ENCODE measurements around the gene GNB1.
A peak's percentile ranks its signal among the peaks of the same experiment; 100 is the strongest.
"Not testable (repeated sequence)": the region's sequence is repeated elsewhere in the genome, so short reads cannot be mapped to it uniquely, and the experiment has no call there.

The GNB1 gene

DNA sequence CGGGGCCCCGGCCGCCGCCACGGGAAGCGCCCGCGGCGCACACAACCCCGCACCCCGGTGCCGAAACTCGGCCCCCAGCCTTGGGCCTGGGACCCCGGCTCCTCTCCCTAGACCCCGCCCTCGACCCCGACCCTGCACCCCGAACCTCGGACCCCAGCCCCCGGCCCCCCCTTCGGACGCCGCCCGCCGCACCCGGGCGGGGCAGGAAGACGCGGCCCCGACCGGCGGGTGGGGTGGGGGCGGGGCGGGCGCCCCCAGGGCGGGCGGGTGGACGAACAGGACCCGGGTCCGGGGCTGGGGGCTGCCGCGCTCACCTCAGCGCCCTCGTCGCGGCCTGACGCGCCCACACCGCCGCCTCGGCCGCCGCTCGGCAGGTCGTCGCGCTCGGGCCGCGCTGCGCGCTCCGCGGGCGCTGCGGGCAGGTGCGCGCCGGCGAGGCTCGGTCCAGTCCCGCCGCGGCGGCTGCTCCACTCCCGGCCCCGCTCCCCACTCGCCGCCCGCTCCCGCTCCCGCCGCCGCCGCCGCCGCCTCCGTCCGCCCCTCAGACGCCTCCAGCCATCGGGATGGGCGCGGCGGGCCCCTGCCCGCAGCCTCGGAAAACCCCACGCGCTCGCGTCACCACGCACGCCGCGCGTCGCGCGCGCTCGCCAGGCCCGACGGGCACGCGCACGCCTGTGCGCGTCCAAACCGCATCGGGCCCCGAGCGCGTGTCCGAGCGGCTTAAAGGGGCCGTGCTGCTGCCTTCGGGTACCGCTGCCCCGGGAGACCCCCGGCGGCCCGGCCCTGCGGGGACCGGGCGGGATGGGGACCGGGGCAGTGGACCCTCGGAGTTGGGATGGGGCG lies at the start of gene GNB1:
Gene GNB1 (minus strand): TSS at position 582 of the 843 bp plus-strand sequence. CDS start 65,634 bp downstream, outside the sequence.
- DNase-seq = peak; percentile 94

DNA sequence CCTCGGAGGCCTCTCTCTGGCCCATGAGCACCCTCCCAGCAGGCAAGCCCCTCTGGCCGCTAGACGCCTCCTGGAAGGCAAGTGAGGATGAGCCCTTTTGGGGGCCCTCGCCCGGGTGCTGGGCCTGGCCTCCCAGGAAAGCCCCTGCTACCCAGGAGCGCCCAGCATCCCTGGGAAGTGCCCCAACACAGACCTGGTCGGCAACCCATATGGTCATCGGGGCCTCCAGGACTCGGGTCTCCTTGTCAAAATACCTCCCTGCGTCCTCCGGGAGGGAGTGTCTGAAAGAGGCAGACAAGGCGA lies 49.2 kb upstream of the GNB1 start:
- DNase-seq = no peak

DNA sequence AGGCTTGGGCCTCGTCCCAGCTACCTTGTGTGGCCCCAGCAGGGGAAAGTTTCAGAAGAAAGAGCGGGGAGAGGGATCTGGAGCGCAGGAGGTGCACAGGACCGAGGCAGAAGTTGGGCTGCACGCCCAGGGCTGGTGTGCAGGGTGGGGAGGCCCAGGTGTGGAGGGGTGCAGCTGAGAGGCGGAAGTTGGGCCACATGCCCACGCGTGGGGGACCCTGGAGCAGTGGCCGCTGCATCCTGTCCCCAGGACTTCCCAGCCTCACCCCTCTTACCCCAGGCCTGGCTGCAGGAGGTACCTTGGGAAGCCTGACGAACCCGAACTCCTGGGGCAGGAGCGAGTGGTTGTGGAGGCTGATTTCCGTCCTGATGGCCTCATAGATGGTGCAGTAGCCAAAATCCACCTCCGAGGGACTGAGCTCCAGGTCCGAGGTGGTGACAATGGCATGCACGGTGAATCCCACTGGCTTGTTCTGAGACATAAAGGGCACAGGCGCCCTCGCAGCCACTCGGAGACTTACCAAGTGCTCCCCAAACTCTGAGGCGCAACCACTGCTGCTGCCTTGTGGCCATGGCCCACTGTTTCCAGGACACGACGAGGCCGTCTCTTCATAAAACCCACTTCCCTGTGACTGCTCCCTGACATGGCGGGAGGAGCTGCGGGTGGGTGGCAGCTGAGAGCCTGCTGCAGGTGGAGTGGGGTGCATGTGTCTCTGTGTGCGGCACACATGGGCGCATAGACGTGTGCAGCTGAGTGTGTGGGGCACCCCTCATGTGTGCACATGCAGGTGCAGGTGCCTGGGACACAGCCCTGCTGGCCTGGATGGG lies 48.6 kb upstream of the GNB1 start:
- DNase-seq = no peak

DNA sequence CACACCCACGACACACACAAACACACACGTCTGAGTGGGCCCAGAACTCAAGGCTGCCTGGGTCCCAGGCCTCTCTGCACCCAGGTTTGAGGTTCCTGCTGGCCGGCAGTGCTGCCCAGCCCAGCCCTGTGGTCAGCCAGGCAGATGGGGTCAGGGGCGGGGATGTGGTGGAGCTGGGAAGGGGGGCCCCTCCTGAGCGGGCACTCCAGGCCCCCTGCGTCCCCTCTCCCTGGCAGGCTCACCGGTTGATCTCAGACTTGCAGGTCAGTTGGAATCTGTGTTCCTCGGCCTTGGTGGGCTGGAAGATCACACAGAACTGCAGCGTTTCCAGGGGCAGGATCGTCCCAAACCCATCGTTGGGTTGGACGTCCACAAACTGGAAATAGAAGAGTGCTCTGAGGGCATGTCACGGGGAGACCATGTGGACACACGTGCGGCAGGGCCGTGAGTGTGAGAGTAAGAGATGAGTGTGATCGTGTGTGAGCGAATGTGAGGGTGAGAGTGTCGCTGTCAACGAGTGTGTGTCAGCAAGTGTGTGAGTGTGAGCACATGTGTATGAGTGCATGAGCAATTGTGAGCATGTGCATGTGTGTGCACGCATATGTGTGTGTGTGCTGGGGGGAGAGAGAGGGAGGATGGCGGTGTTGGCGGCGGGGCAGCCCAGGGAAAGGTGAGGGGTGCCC lies 47.9 kb upstream of the GNB1 start:
- no peak for DNase-seq

DNA sequence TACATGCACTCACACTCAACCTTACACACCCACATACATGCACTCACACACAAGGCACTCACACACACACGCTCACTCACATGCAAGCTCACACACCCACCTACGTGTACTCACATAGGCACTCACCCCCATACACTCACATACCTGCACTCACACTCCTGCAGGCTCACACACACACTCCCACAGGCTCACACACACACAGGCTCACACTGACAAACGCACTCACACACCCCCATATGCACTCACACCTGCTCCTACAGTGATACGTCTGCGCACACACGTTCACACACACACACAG lies 47.3 kb upstream of the GNB1 start:
- no peak for DNase-seq

DNA sequence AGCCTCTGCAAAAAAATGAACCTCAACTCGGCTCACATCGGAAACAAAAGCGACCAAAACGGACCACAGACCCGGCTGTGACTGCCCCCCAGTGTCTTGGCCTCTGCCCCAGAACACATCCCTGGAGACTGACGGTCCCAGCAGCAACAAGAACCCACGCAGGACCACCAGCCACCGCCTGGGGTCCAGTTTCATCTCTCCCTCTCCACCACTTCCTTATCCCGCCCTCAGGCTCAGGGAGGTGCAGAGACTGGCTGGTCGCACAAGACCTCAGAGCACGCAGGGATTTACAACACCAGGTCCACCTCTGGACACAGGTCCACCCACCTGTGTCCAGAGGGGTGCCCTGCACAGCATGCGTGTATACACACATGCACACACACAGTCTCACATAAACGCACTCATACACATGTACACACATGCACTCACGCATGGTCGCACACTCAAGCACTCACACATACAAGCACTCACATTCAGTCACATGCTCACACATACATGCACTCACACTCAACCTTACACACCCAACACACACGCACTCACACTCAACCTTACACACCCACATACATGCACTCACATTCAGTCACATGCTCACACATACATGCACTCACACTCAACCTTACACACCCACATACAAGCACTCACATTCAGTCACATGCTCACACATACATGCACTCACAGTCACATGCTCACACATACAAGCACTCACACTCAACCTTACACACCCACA lies 46.8 kb upstream of the GNB1 start:
- DNase-seq = no peak

DNA sequence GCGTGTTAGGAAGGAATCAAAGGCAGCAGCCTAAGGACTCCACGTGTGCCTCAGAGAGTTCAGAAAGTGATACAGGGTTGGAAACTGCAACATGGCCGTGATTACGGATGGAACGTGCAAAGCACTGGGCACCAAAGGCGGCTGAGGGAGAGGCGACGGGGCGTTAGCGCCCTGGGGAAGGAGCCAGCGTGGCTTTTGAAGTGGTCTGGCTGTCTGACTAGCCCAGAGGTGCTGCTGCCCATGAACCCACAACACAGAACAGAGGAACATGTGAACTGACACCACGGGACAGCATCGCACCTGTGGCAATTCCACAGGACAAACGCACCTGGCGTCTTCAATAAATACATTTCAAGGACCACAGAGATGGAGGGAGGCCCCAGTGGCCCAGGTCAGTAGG lies 46.2 kb upstream of the GNB1 start:
- no peak for DNase-seq

DNA sequence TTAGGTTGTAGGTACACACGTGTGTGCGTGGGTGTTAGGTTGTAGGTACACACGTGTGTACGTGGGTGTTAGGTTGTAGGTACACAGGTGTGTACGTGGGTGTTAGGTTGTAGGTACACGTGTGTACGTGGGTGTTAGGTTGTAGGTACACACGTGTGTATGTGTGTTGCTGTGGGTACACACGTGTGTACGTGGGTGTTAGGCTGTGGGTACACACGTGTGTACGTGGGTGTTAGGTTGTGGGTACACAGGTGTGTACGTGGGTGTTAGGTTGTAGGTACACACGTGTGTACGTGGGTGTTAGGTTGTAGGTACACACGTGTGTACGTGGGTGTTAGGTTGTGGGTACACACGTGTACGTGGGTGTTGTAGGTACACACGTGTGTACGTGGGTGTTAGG lies 44.0 kb upstream of the GNB1 start:
- DNase-seq = not testable (repeated sequence)

DNA sequence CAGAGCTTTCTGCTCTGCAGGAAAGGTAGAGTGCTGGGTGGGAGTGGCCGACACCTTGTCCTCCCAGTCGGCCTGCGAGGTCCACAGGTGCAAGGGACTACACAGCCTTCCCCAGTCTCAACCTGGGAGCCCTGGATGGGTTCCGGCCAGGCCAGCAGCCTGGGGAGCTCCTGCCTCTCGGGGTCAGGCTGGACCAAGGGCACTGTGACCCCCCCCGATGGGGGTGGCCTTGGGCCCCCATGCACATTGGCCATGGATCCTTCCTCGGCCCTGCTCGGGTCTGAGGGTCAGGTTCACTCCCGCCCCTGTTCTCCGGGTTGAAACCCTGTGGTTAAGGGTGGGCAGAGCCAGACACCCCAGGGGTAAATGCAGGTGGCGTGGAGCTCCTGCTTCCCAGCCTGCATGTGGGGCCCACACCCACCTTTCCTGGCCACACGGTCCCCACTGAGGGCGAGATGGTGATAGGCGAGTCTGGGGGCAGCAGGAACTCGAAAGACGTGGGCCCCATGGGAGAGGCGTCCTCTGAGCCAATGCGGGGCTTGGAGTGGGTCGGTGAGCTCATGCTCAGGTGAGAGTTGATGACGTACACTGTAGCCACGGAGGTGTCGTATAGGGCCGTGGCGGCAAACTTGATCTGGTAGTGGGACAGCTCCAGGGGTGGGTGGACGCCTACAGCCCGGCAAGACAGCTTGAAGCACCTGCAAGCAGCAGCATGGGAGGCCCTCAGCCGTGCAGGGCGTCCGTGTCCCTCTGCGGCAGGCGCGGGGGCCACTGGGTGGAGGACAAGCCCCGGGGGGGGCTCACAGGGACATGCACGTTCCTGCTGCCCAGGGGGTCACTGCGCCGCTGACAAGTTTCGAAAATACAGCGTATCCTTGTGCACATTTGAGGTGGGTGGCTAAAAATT lies 39.0 kb upstream of the GNB1 start:
- no peak for DNase-seq

DNA sequence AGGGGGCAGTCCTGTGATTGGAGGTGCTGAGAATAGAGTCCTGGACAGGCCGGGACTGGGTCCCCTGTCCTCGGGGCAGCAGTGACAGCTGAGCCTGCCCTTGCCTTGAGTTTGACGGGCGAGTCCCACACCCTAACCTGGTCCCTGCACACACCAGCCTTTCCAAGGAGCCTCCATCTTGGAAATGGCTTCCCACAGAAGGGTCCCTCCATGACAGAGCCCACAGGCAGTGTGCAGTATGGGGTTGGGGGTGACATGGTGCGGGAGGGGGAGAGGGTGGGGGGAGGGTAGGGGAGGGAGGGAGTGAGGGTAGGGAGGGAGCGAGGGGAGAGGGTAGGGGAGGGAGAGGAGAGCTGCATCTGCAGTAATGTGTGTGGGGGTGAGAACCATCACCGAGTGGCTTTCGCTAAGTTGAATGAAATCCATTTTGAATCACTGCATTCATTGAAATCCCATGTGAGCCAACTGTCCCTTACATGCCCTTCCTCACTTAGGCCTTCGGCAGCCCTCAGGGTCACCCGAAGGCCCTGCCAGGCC lies 38.3 kb upstream of the GNB1 start:
- no peak for DNase-seq

DNA sequence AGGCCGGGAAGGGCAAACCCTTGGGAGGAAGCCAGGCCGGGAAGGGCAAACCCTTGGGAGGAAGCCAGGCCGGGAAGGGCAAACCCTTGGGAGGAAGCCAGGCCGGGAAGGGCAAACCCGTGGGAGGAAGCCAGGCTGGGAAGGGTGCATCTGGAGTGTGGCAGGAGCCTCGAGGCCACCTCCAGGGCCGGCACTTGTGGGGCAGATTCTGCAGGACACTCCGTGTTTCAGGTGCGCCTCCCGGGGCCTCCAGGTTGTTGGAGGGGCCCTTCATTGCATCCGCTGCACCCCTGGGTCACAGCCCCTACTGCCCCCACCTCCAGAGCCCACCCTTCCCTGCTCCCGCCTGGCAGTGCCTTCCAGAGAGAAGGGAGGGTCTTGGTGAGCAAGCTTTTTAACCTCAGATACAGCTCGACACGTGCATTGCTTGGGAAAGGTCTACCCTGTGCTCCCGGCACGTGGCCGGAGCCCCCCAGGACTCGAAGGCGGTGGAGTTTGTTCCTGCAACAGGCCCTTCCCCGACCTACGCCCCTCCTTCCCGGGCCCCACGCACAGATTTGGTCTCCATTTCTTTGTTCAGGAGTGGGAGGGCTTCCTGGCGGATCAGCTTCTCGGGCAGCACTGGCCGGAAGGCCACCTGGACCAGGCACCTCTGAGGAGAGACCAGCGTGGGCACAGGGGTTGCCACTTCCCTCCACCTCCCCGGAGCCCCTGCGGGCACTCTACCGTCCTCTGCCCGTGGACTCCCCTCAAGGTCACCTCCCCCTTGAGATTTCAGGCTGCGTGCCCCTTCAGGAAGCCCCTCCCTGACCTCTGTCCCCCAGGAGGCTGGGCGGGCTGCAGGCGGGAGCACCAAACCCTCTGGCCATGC lies 37.6 kb upstream of the GNB1 start:
- no peak for DNase-seq

DNA sequence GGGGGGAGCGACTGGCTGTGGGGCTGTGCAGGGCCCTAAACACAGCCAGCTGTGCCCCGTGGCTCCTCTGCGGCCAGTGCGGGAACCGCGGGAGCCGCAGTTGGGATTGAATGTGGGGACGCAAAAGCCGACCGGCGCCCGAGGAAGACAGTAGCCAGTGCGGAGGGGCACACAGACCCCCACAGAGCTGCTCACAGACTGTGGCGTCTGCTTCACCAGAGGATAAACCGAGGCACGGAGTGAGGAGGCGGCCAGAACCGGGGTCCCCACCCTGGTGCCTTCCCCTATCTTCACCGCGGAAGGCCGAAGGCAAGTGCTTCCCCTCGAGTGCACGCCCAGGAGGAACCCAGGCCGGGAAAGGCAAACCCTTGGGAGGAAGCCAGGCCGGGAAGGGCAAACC lies 36.9 kb upstream of the GNB1 start:
- DNase-seq = no peak

DNA sequence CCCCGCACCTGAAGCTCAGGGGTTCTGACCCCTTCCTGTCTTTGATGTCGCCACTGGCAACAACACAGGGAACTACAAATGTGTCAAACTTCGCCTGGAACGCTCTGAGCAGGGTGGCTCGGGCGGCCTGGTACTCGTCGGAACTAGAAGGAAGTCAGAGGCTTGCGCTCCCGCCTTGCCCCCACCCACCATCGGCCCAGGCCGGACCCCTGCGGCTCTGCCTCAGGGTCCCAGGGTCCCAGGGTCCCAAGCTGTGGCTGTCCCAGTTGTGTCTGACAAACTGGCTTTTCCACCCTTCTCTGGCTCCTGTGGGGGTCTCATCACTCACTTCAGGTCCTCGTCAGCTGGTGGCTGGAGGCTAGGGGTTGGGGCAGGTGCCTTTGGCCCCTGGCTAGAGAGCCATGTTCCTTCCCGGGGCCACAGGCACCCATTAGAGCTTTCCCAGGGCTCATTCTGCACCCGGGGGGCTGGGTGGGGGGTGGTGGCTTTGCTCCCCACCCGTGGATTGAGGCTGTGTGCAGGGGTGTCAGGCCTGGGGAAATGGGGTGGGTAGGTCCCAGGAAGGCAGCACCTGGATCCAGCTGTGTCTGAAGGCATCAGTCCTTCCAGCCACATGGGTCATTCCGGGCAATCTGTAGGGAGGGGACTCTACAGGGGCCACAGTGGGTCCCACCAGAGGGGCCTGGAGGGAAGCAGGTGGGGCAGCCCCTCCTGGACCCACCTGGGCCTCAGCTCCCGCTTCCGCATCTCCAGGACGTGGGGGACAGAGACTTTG lies 36.2 kb upstream of the GNB1 start:
- DNase-seq = no peak

DNA sequence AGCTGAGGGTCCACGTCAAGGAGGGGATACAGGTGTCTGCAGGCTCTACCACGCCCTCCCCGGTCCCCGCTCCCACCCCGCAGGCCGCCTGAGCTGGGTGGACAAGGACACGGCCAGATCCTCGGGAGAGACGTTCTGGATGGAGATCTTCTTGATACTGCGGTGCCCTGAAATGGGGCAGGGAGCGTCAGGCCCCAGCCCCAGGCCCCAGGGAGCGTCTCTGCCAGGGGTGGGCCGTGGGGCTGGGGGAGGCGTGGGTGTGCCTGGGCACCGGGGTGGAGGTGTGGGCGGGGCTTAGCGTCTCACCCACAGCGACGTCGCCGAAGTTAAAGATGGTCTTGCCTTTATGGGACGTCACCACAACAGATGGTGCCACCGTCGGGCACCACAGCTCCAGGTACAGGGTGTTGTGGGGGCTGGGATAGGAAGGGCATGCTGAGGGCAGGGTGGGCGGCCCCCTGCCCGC lies 35.5 kb upstream of the GNB1 start:
- no peak for DNase-seq

DNA sequence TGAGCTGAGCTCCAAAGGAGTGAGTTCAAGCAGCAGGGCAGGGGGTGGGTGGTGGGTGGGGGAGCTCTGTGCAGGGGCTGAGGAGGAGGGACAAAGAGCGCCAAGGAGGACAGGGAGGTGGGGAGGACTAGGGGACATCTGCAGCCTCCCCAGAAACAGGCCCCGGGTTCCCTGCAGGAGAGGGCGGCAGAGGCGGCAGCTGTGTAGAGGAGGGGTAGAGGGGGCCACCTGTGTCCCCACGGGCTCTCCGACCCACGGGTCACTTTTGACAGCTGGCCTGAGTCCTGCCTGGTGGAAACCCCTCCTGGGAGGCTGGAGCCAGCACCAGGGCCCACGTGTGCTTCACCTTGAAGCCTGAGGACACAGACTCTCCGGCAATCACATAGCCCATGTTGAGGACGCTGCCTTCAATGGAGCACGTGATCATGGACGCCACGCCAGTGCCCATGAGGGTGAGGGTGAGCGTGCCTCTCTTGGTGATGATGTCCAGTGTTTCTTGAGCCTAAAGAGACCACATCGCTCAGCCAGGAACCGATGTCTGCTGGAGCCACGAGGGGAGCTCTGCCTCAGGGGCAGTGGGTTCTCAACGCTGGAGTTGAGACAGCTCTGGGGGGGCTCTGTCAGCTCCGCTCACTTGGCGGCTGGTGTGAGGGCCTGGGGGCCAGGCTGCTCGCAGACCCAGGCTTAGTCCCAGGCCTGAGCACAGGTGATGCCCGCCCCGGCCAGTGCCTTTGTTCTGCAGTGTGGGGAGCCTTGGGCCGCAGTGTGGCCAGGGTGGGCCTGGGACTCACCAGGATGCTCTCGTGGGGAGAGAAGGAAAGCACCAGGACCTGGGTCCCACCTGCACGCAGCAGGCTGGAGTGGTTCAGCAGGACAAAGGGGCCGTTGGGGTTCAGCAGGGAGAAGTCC lies 34.8 kb upstream of the GNB1 start:
- DNase-seq = no peak

DNA sequence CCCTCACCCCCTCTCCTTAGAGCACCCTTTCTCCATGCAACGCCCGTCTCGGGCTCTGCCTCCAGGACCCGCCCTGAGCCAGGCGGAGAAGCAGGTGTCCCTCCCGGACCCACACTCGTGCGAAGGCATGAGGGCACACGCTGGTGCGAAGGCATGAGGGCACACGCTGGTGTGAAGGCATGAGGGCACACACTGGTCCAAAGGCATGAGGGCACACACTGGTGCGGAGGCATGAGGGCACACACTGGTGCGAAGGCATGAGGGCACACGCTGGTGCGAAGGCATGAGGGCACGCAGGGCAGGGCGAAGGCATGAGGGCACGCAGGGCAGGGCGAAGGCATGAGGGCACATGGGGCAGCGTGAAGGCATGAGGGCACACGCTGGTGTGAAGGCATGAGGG lies 34.0 kb upstream of the GNB1 start:
- no peak for DNase-seq

DNA sequence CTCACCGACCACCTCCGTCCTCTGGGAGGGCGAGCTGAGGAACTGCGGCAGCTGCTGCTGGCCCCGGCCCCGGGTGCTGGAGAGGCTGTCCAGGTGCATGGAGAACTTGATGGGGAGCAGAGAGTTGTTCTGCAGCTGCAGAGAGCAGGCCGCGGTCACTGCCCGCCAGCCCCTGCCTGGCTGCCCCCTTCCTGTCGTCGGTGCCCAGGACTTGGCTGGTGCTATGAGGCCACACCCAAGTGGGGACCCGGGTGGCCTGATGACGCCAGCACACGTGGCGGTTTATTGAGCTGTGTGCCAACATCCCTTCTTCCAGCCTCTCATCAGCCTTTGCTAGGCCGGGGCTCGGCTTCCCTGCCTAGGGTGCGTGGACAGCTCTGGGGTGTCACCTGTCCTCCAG lies 33.5 kb upstream of the GNB1 start:
- no peak for DNase-seq

DNA sequence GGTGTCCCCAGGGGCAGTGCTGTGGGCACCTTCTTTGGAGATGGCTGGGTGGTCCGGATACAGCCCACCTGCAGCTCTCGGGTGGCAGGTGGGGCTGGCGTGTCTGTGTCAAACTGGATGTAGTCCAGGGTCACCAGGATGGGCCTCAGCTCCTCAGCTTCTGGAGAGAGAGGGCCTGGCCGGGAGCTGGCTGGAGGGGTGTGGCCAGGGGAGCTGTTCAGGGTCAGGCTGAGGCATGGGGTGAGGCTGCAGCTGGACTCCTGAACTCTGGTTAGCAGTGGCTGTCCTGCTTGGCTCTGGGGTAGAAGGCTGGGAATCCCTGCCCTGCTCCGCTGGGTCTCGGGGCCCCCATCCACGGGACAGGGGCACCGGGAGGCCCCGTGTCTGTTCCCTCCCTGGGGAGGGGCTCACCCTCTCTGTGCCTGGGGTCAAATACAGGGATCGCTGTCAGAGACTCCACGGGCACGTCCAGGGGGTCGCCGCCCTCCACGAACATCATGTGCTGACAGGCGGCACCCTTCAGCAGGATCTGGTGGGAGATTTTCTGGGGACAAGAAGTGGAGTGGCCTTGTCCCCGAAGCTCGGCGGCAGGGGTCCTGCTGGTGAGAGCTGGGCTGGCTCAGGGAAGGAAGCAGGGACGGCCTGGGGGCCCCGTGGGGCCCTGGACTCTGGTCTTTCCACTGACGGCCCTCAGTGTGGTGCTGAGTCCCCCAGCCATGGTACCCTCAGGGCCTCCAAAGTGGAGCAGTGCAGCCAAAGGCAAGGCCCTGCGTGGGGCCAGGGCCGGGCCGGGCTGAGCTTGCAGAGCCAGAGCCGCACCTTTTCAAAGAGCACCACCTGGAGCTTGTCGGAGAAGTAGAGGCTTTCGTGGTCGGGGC lies 32.3 kb upstream of the GNB1 start:
- DNase-seq = no peak

Measured in KG1 (cell line).